Activated CD8-positive, alpha-beta memory T cell treated with anti-CD3 and anti-CD28 coated beads, Interleukin-2, amount 50 U/mL, for 1 hour (primary cell): Measurements from ENCODE around the gene OR11A1.
"Not testable (repeated sequence)": the region's sequence is repeated elsewhere in the genome, so short reads cannot be mapped to it uniquely, and the experiment has no call there.

ENCODE experiments used
- DNase-seq: peaks from one replicate; pipeline ENCODE4 v3.0.0-alpha.2; 2020; ENCODE audit errors: extremely low read depth

OR11A1 gene

DNA sequence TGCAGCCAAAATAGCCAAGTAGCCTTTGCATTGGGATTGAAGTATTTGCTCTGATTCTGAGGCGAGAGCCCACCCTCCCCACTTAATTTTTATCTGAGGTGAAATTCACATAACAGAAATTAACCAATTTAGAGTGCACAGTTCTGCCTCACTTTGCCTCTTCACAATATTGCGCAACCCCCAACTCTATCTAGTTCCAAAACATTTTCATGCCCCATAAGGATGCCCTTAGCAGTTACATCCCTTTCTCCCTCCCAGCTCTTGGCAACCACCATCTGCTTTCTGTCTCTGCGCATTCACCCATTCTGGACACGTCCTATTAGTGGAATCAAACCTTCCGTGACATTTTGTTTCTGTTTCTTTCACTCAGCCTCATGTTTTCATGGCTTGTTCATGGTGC lies 21.9 kb upstream of the OR11A1 start:
- DNase-seq, result no peak

DNA sequence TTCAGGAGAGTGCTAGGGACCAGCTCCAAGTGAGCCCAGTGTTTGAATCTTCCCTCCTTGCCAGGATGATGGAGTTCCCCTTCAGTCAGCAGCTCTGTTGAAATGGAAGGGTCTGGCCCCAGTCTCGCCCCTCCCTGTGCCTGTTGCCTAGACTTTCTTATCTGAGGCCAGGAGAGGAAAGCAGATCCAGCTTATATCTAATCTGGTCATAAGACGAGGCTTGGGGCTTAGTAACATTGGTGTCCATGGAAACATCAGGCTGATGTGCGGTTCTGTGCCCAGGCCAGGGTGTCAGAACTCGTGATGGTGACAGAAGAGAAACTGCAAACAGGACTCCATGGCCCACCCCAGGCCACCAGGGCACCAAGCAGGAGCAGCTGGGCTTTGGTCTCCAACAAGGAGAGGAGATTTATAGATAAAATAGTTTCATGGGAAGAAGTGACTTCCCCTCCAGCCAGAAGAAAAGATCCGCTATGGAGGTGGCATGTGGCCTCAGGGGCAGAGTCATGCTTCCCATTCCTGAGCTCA lies 21.1 kb upstream of the OR11A1 start:
- DNase-seq, result no peak

DNA sequence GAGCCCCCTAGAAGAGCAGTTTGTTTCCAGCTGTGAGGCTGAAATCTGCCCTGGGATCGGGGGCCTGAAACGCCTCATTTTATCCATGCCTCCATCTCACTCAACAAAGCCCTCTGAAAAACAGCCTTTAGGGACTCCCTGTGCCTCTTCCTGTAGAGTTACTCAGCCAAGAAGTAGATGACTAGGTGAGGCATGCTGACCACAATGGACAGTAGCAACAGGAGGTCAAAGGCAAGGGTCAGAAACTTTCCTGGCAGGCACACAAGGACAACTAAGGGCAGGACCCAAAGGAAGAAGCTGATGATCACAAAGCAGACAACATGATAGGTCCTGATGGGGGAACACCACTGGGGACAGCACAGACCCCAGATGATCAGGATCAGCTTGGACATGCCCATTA lies 18.1 kb upstream of the OR11A1 start:
- no peak for DNase-seq

- DNase-seq, result no peak
These were observed 9.4 kb upstream of the OR11A1 start for GRCh38 chr6:29466241-29466640.

GRCh38 chr6:29465801-29466200 lies 8.9 kb upstream of the OR11A1 start:
- no peak for DNase-seq

DNA sequence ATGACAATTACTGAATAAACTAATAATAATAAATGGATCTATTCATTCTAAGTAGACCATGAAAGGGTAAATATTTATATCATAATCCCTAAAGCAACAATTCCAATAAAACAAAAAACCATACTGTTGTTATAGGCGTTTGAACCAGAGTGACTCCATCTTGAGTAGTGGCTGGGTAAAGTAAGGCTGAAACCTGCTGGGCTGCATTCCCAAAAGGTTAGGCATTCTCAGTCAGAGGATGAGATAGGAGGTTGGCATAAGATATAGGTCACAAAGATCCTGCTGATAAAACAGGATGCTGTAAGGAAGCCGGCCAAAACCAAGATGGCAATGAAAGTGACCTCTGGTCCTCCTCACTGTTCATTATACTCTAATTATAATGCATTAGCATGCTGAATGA lies 8.4 kb upstream of the OR11A1 start:
- DNase-seq, result no peak

DNA sequence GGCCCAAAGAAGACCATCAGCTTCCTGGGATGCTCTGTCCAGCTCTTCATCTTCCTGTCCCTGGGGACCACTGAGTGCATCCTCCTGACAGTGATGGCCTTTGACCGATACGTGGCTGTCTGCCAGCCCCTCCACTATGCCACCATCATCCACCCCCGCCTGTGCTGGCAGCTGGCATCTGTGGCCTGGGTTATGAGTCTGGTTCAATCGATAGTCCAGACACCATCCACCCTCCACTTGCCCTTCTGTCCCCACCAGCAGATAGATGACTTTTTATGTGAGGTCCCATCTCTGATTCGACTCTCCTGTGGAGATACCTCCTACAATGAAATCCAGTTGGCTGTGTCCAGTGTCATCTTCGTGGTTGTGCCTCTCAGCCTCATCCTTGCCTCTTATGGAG lies 5.2 kb upstream of the OR11A1 start:
- DNase-seq, result no peak

DNA sequence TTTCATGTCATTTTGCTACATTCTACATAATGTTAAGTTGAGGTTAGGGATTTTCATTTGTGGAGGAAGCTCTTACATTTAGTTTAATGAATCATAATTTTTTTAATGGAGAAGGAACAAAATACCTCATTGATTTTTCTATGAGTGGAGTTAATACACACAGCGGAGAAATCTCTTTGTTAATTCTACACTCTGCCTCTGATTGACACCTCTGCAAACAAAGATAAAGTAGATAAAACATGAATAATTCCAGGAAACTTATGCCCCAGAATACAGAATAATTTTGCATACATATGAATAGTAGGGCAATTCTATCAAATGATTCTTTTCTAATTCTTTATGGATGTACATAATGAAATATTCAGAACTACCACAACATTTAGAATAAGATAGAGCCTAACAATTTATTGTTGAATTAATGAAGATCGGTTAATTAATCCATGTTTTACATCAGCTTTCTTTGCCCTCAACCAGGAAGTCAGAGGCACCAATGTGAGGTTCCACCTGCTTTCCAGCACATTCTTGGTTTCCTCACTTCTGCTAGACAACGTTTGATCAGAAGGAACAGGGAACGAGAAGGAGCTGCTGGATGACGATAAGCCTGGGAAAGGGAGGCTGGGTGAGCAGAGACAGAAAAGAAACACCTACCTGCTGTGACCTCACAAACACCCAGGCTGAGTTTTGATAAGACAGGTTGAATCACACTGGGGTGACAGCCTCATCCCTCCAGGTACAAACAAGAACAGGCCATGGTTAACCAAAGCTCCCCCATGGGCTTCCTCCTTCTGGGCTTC lies 4.3 kb upstream of the OR11A1 start:
- no peak for DNase-seq

GRCh38 chr6:29451471-29452193 lies 5.2 kb downstream of the OR11A1 start:
- DNase-seq, result no peak

GRCh38 chr6:29447670-29448069 lies 9.2 kb downstream of the OR11A1 start:
- no peak for DNase-seq

DNA sequence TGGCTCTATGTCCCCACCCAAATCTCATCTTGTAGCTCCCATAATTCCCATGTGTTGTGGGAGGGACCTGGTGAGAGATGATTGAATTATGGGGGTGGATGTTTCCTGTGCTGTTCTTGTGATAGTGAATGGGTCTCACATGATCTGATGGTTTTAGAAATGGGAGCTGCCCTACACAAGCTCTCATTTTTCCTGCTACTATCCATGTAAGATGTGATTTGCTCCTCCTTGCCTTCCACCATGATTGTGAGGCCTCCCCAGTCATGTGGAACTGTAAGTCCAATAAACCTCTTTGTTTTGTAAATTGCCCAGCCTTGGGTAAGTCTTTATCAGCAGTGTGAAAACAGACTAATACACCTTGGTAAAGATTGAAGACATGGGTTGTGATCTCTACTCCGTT lies 12.8 kb downstream of the OR11A1 start:
- not testable (repeated sequence) for DNase-seq

- no peak for DNase-seq
These were observed 14.2 kb downstream of the OR11A1 start for GRCh38 chr6:29442719-29443118.

- no peak for DNase-seq
These were observed 17.9 kb downstream of the OR11A1 start, which contains the start of gene OR10C1 for GRCh38 chr6:29439006-29439405. OR10C1 (plus strand) TSS chr6:29439306; CDS start chr6:29440016, 710 bp downstream.

DNA sequence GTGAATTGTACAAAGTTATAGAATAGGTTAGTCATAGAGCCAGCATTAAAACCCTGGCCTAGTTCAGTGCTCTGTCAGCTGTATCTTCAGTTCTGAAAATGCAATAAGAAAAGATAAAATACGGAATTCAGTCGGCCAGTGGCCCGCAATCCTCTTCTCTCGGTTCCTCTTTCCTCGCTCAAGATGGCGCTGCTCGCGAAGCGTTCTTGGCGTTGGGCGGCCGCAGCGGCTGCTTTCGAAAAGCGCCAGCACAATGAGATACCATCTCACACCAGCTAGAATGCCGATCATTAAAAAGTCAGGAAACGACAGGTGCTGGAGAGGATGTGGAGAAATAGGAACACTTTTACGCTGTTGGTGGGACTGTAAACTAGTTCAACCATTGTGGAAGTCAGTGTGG lies 20.1 kb downstream of the OR11A1 start:
- DNase-seq, result not testable (repeated sequence)

- no peak for DNase-seq
These were observed 30.2 kb downstream of the OR11A1 start for GRCh38 chr6:29426654-29427053.

DNA sequence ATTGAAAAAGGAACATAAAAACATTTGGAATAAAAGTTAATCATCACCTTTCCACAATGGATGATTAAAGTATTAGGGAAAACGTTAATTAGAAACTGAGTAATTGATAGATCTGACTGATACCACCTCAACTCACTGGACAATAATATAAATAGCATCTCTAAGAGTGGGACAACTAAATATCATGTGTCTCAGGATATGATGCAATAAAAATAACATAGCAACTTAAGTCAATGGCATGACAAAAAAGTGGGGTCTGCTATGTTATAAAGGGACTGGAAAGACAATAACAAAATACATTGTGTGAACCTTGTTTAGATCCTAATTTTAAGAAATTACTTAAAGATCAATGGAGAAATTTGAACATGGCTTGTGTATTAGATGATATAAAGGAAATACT lies 31.8 kb downstream of the OR11A1 start:
- DNase-seq, result no peak

- DNase-seq, result no peak
These were observed 32.3 kb downstream of the OR11A1 start for GRCh38 chr6:29424575-29424974.

DNA sequence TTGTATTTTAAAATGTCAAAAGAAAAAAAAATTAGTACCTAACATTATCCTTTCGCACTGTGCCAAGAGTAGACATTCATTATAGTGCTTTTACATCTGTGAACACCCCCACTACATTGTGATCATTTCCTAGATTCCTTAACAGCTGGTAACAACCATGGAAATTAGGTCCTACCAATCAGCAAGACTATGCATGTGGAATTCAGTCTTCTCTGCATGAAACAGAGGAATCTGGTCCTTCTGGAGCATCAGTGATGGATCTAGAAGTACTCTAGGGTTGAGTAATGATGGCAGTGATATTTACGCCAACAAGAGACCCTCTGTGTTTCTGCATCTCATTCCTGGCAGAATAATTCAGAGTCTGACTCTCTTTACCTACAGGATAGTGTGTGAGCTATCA lies 32.7 kb downstream of the OR11A1 start:
- DNase-seq, result no peak

GRCh38 chr6:29419516-29419915 lies 37.4 kb downstream of the OR11A1 start:
- no peak for DNase-seq

GRCh38 chr6:29414588-29414987 lies 42.3 kb downstream of the OR11A1 start, which contains the start of gene OR12D1:
OR12D1 (plus strand) TSS chr6:29414928.
- DNase-seq, result no peak

GRCh38 chr6:29403801-29404200 lies 53.1 kb downstream of the OR11A1 start:
- DNase-seq, result no peak

DNA sequence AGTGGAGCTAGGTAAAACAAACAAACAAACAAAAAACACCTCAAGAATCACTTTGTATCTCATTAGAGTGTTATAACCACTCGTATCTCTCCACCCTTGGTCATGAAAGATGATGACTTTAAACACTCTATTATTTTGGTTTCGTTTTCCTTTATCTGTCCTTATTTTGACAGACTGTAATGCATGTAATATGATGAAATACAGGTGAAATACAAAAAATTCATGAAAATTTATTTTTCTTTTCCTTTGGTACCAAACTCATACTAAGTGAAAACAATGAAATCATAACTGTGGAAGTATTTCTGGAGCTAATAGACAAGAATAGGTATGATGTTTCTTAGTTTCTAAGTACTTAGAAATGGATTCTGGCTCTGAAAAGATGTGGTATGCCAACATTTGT lies 57.3 kb downstream of the OR11A1 start:
- DNase-seq, result no peak

DNA sequence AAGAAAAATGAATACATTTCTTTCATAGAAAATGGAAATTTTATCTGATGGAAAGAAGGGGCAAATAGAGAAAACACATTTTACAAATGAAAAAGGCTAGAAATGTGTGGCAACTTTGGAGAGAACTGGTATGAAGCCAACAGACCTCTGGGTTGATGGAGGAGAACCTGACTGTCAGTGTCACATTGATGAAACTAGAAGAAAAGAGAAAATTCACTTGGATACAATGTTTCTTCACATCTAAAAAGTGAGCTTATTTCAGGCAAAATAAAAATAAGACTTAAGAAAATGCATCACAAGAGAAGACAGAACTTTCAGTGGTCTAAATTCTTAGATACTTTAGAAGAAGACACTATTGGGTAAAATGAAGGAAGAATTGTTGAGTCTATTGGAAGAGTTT lies 61.5 kb downstream of the OR11A1 start, which contains the start of gene OR12D2:
Gene OR12D2, plus strand, starts transcription at position 301 of the 400 bp plus-strand sequence. CDS start 1,069 bp downstream, outside the sequence.
- no peak for DNase-seq
